ENCODE results near the gene NUCKS1. TPM values are rescaled to one million over a fixed set of nuclear protein-coding genes. Genes with fewer than 3 reads are reported as not detected.
A peak's percentile ranks its signal among the peaks of the same experiment; 100 is the strongest.

Gene NUCKS1
- total and polyA plus RNA-seq, 2 of the 13 experiments (the other 11 are each of a cell fraction or from before 2014, with no cell fraction given) = 35.5 to 117 TPM

DNA sequence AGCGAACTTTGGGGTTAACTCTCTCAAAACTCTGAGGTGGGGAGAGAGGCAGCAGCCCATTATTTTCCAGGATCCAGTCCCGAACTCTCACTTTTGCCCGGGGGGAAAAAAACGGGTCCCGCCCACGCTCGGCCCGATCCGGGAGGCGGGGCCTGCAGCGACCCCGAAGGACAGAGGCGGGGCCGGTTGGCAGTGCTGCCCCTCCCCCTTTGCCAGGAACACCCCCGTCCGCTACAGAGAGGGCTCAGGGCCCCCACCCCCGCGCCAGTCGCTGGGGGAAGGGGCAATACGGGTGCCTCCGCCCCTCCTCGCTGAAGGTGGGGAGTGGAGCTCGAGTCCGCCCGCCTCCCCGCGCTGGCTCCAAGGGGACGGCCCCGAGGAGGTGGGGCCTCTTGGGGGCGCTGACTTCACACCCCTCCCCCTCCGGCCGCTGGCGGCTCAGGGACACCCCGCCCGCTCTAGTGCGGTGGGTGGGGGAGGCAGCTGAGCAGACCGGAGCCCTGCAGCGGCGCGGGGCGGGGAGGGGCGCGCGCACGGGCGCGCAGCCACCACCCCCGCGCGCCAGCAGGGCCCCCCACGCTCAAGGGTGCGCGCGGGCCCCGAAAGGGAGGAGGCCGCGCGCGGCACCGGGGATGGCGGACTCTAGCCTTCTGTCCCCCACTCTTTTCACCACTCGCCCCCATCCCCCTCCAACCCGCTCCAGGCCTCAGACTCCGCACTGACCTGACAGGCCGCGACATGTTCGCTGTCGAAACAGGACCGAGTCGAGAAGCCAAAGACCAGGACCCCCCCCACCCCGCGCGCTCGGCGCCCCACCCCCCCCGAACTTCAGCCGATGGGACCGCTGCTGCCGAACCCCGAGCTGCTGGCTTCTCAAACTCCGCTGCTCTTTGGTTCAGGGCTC, 496 bp downstream of the NUCKS1 start (continued):
- no peak for TF ChIP-seq ELK4 (CRISPR knock-in tag; IDR thresholded peaks at IDR 0.05; ENCODE audit: borderline replicate concordance)
- no peak for TF ChIP-seq ZEB1 (IDR thresholded peaks at IDR 0.05; ENCODE audit: insufficient replicate concordance, low read depth)
- TF ChIP-seq KAT7 (CRISPR knock-in tag; IDR thresholded peaks at IDR 0.05; ENCODE audit: borderline replicate concordance) = no peak
- TF ChIP-seq, protein P1, sequence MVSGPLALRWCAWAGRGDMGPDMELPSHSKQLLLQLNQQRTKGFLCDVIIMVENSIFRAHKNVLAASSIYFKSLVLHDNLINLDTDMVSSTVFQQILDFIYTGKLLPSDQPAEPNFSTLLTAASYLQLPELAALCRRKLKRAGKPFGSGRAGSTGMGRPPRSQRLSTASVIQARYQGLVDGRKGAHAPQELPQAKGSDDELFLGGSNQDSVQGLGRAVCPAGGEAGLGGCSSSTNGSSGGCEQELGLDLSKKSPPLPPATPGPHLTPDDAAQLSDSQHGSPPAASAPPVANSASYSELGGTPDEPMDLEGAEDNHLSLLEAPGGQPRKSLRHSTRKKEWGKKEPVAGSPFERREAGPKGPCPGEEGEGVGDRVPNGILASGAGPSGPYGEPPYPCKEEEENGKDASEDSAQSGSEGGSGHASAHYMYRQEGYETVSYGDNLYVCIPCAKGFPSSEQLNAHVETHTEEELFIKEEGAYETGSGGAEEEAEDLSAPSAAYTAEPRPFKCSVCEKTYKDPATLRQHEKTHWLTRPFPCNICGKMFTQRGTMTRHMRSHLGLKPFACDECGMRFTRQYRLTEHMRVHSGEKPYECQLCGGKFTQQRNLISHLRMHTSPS (CRISPR knock-in tag; IDR thresholded peaks at IDR 0.05; ENCODE audit: low read depth) = peak; percentile 81; the same call in 1 of the 2 replicates
- TF ChIP-seq RBM39 (IDR thresholded peaks at IDR 0.05; ENCODE audit: low read depth, low read length, poor library complexity, severe bottlenecking) = peak; percentile 92
- no peak for TF ChIP-seq FOXJ3 (CRISPR knock-in tag; IDR thresholded peaks at IDR 0.05; ENCODE audit: borderline replicate concordance)
- TF ChIP-seq HNRNPUL1 (IDR thresholded peaks at IDR 0.05; ENCODE audit: low read depth, low read length) = peak; percentile 89
- TF ChIP-seq ZNF10 (CRISPR knock-in tag; IDR thresholded peaks at IDR 0.05; ENCODE audit: borderline replicate concordance, low read depth) = no peak
- no peak for TF ChIP-seq ZBTB3 (CRISPR knock-in tag; IDR thresholded peaks at IDR 0.05; ENCODE audit: borderline replicate concordance, low read depth)
- TF ChIP-seq EEA1 (CRISPR knock-in tag; IDR thresholded peaks at IDR 0.05; ENCODE audit: borderline replicate concordance) = no peak
- no peak for TF ChIP-seq MTA3 (CRISPR knock-in tag; IDR thresholded peaks at IDR 0.05)
- peak; percentile 68 for TF ChIP-seq ATF7-NPFF (CRISPR knock-in tag; IDR thresholded peaks at IDR 0.05; ENCODE audit: low read depth)
- TF ChIP-seq GABPA (IDR thresholded peaks at IDR 0.05; ENCODE audit: low read depth, low read length) = no peak
- no peak for TF ChIP-seq GABPA (CRISPR knock-in tag; IDR thresholded peaks at IDR 0.05; ENCODE audit: low read depth)
- TF ChIP-seq FOSL1 (CRISPR knock-in tag; IDR thresholded peaks at IDR 0.05; ENCODE audit: borderline replicate concordance) = no peak
- TF ChIP-seq ZNF530 (CRISPR knock-in tag; IDR thresholded peaks at IDR 0.05; ENCODE audit: low read depth) = no peak
- no peak; the same call in none of the 2 replicates for TF ChIP-seq CCDC6 (CRISPR knock-in tag; IDR thresholded peaks at IDR 0.05)
- 0 out of 2 replicates have a peak, but pooled peaks have one; percentile 8 for TF ChIP-seq ZFAT (CRISPR knock-in tag; conservative IDR thresholded peaks at IDR 0.05)
- no peak for TF ChIP-seq ZNF777 (CRISPR knock-in tag; IDR thresholded peaks at IDR 0.05)
- no peak for TF ChIP-seq ZNF496 (CRISPR knock-in tag; IDR thresholded peaks at IDR 0.05; ENCODE audit: insufficient replicate concordance)
- no peak for TF ChIP-seq HMGA1 (CRISPR knock-in tag; conservative IDR thresholded peaks at IDR 0.05)
- TF ChIP-seq CHD4 (IDR thresholded peaks at IDR 0.05; ENCODE audit: borderline replicate concordance, low read length) = no peak
- TF ChIP-seq, protein P2, sequence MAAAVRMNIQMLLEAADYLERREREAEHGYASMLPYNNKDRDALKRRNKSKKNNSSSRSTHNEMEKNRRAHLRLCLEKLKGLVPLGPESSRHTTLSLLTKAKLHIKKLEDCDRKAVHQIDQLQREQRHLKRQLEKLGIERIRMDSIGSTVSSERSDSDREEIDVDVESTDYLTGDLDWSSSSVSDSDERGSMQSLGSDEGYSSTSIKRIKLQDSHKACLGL (CRISPR knock-in tag; IDR thresholded peaks at IDR 0.05) = no peak
- peak; percentile 60 for TF ChIP-seq YEATS4 (CRISPR knock-in tag; IDR thresholded peaks at IDR 0.05; ENCODE audit: borderline replicate concordance)
- peak; percentile 45 for TF ChIP-seq MED8 (CRISPR knock-in tag; IDR thresholded peaks at IDR 0.05; ENCODE audit: insufficient replicate concordance)
- TF ChIP-seq ZNF432 (CRISPR knock-in tag; IDR thresholded peaks at IDR 0.05; ENCODE audit: borderline replicate concordance) = no peak
- peak; percentile 57; the same call in 1 of the 2 replicates for TF ChIP-seq RXRB (CRISPR knock-in tag; IDR thresholded peaks at IDR 0.05; ENCODE audit: borderline replicate concordance)

Data from HepG2 (cell line).